GM21619 (cell line): ENCODE results near the gene FTO.

ENCODE experiments used
- ATAC-seq: cut with Tn5 transposase; IDR thresholded peaks from one replicate; pipeline ENCODE4 v1.9.1; 2021; ENCODE audit not compliant: unreplicated experiment

The FTO gene

GRCh38 chr16:54107583-54108202 is 403.7 kb downstream of the FTO start:
- ATAC-seq, result no peak

GRCh38 chr16:54110016-54110981 is 406.3 kb downstream of the FTO start:
- ATAC-seq, result no peak

- ATAC-seq, result no peak
Measured at GRCh38 chr16:54112451-54113206, 408.7 kb downstream of the FTO start.

GRCh38 chr16:54115558-54115957 is 411.6 kb downstream of the FTO start:
- no peak for ATAC-seq

GRCh38 chr16:54116124-54116655 is 412.2 kb downstream of the FTO start:
- no peak for ATAC-seq

GRCh38 chr16:54118846-54119245 is 414.9 kb downstream of the FTO start:
- ATAC-seq, result no peak

- no peak for ATAC-seq
Measured at GRCh38 chr16:54120846-54121480, 417.0 kb downstream of the FTO start.

GRCh38 chr16:54121539-54122295 is 417.8 kb downstream of the FTO start:
- no peak for ATAC-seq

GRCh38 chr16:54123766-54124165 is 419.8 kb downstream of the FTO start:
- ATAC-seq, result no peak

GRCh38 chr16:54125751-54126655 is 422.0 kb downstream of the FTO start:
- no peak for ATAC-seq

- no peak for ATAC-seq
Measured at GRCh38 chr16:54126907-54127306, 423.0 kb downstream of the FTO start.

- no peak for ATAC-seq
Measured at GRCh38 chr16:54128629-54129234, 424.8 kb downstream of the FTO start.

GRCh38 chr16:54129810-54130209 is 425.9 kb downstream of the FTO start:
- no peak for ATAC-seq

GRCh38 chr16:54135361-54136275 is 431.7 kb downstream of the FTO start:
- ATAC-seq, result no peak

- ATAC-seq, result no peak
Measured at GRCh38 chr16:54136276-54136625, 432.3 kb downstream of the FTO start.

- ATAC-seq, result no peak
Measured at GRCh38 chr16:54140057-54140787, 436.3 kb downstream of the FTO start.

- no peak for ATAC-seq
Measured at GRCh38 chr16:54140788-54141136, 436.8 kb downstream of the FTO start.
